H1 (cell line): ENCODE results near the gene TNFAIP2. TPM values are rescaled to one million over a fixed set of nuclear protein-coding genes. Genes with fewer than 3 reads are reported as not detected.

Source experiments
- CTCF ChIA-PET: fragments of 300-600 bp; sonication (Branson Sonifier 250); formaldehyde crosslinking; loops from one replicate; lab custom pipeline; 2021; ENCODE audit not compliant: partially characterized antibody; lab: Charles Lee
- POLR2A ChIA-PET: fragments of 300-600 bp; sonication (Branson Sonifier 250); formaldehyde crosslinking; loops from one replicate; lab custom pipeline; 2021; ENCODE audit warnings: inconsistent platforms; ENCODE audit not compliant: partially characterized antibody; lab: Charles Lee
- DNase-seq, 2 experiments: peaks; one replicate each; pipeline versions ENCODE4 v3.0.0 to v3.0.0-alpha.2; 2010 to 2022; ENCODE audit warnings: low spot score in 2 of 2, low read depth in 1 of 2, mixed read lengths in 1 of 2
- FAIRE-seq: peaks from 2 replicates; lab custom pipeline; 2011; peaks lifted over from hg19 to GRCh38; lab: Jason Lieb, UNC
- H2AFZ ChIP-seq: 2 replicates; pipeline ENCODE4 v1.8.1; 2012; ENCODE audit warnings: low read length, inconsistent platforms
- H2AK5ac ChIP-seq: 2 replicates; pipeline ENCODE4 v1.6.1; 2013; ENCODE audit warnings: low read depth, low read length
- H2BK120ac ChIP-seq: replicated peaks from 2 replicates; pipeline ENCODE3; 2013; ENCODE audit warnings: low read depth, low read length, inconsistent platforms
- H2BK12ac ChIP-seq: 2 replicates; pipeline ENCODE4 v1.6.1; 2013; ENCODE audit warnings: low read depth, low read length
- H2BK15ac ChIP-seq: 2 replicates; pipeline ENCODE4 v1.6.1; 2013; ENCODE audit warnings: low read length
- H2BK20ac ChIP-seq: 2 replicates; pipeline ENCODE4 v1.6.1; 2013; ENCODE audit warnings: low read length
- H2BK5ac ChIP-seq: 2 replicates; pipeline ENCODE4 v1.6.1; 2013; ENCODE audit warnings: low read depth, low read length
- H3K14ac ChIP-seq: 2 replicates; pipeline ENCODE4 v1.6.1; 2013; ENCODE audit warnings: inconsistent platforms; ENCODE audit not compliant: insufficient read length
- H3K18ac ChIP-seq: 2 replicates; pipeline ENCODE4 v1.6.1; 2013; ENCODE audit warnings: low read length; ENCODE audit errors: extremely low read depth
- H3K23ac ChIP-seq: 2 replicates; pipeline ENCODE4 v1.6.1; 2013; ENCODE audit warnings: inconsistent platforms; ENCODE audit not compliant: insufficient read length
- H3K23me2 ChIP-seq: 2 replicates; pipeline ENCODE4 v1.6.1; 2013; ENCODE audit warnings: low read depth, low read length
- H3K27ac ChIP-seq: 2 replicates; pipeline ENCODE4 v1.6.1; 2011; ENCODE audit warnings: low read depth, low read length, inconsistent platforms
- H3K27me3 ChIP-seq, 4 experiments: replicated peaks in 1 of 4; 1 replicate in 1 of 4; 2 replicates in 3 of 4; pipeline versions ENCODE4 v1.6.1 to v1.8.1; 2011 to 2013; ENCODE audit warnings: low read length in 3 of 4, mild to moderate bottlenecking in 3 of 4, inconsistent platforms in 2 of 4, mixed read lengths in 2 of 4, moderate library complexity in 1 of 4; ENCODE audit not compliant: control insufficient read depth in 3 of 4, insufficient read depth in 3 of 4; ENCODE audit errors: extremely low read depth in 1 of 4
- H3K36me3 ChIP-seq, 4 experiments: 2 replicates each; pipeline versions ENCODE4 v1.6.1 to v1.8.1; 2011 to 2013; ENCODE audit warnings: mild to moderate bottlenecking in 4 of 4, low read length in 3 of 4, moderate library complexity in 2 of 4, control low read depth in 1 of 4, inconsistent platforms in 1 of 4; ENCODE audit not compliant: insufficient read depth in 4 of 4, control insufficient read depth in 2 of 4
- H3K4ac ChIP-seq: replicated peaks from 2 replicates; pipeline ENCODE3; 2013; ENCODE audit warnings: low read length, low read depth, mixed read lengths, inconsistent platforms; ENCODE audit not compliant: insufficient read length
- H3K4me1 ChIP-seq, 4 experiments: replicated peaks in 1 of 4; 1 replicate in 1 of 4; 2 replicates in 3 of 4; pipeline versions ENCODE4 v1.6.1 to v1.8.1; 2011 to 2013; ENCODE audit warnings: low read length in 3 of 4, inconsistent platforms in 2 of 4, mixed read lengths in 1 of 4; ENCODE audit not compliant: insufficient read depth in 4 of 4, control insufficient read depth in 3 of 4
- H3K4me2 ChIP-seq, 2 experiments: 2 replicates each; pipeline versions ENCODE4 v1.6.1 to v1.8.1; 2011 to 2013; ENCODE audit warnings: low read depth in 2 of 2, low read length in 2 of 2, control low read depth in 1 of 2, inconsistent platforms in 1 of 2, mild to moderate bottlenecking in 1 of 2; ENCODE audit not compliant: insufficient read depth in 1 of 2
- H3K4me3 ChIP-seq, 4 experiments: fragments of 200-600, 300-600 bp in 1 of 4; sonication (generic), shearing (Covaris generic), sonication (Bioruptor Twin) in 1 of 4; 2 replicates each; pipeline versions ENCODE4 v1.5.1 to v1.8.1; 2011 to 2016; ENCODE audit warnings: low read length in 4 of 4, low read depth in 3 of 4, control low read depth in 2 of 4, inconsistent platforms in 2 of 4, mild to moderate bottlenecking in 2 of 4, mixed read lengths in 1 of 4, moderate library complexity in 1 of 4; ENCODE audit not compliant: insufficient read depth in 2 of 4; ENCODE audit errors: extremely low read depth in 1 of 4
- H3K56ac ChIP-seq: replicated peaks from 2 replicates; pipeline ENCODE3; 2013; ENCODE audit warnings: low read depth, mild to moderate bottlenecking, mixed read lengths, low read length, inconsistent platforms; ENCODE audit not compliant: insufficient read length
- H3K79me1 ChIP-seq: 2 replicates; pipeline ENCODE4 v1.6.1; 2013; ENCODE audit warnings: low read depth, low read length, control low read depth
- H3K79me2 ChIP-seq, 2 experiments: 2 replicates each; pipeline versions ENCODE4 v1.6.1 to v1.8.1; 2012 to 2013; ENCODE audit warnings: low read length in 2 of 2, mild to moderate bottlenecking in 2 of 2, inconsistent platforms in 1 of 2; ENCODE audit not compliant: insufficient read depth in 2 of 2, control insufficient read depth in 1 of 2
- H3K9ac ChIP-seq, 4 experiments: replicated peaks in 1 of 4; 1 replicate in 1 of 4; 2 replicates in 3 of 4; pipeline versions ENCODE4 v1.6.1 to v1.8.1; 2011 to 2013; ENCODE audit warnings: low read depth in 3 of 4, low read length in 3 of 4, control low read depth in 2 of 4, mild to moderate bottlenecking in 2 of 4, moderate library complexity in 2 of 4, inconsistent platforms in 1 of 4; ENCODE audit errors: extremely low read depth in 1 of 4
- H3K9me3 ChIP-seq, 2 experiments: 2 replicates each; pipeline versions ENCODE4 v1.6.1 to v1.8.1; 2012 to 2013; ENCODE audit warnings: mild to moderate bottlenecking in 2 of 2, moderate library complexity in 2 of 2, control low read depth in 1 of 2, inconsistent platforms in 1 of 2, low read depth in 1 of 2, low read length in 1 of 2, mixed read lengths in 1 of 2; ENCODE audit not compliant: insufficient read depth in 2 of 2
- H4K20me1 ChIP-seq, 2 experiments: replicated peaks in 1 of 2; 2 replicates each; pipeline versions ENCODE3 to v1.8.1; 2011 to 2013; ENCODE audit warnings: inconsistent platforms in 2 of 2, low read length in 2 of 2, mild to moderate bottlenecking in 1 of 2; ENCODE audit not compliant: insufficient read depth in 2 of 2, control insufficient read depth in 1 of 2
- H4K5ac ChIP-seq: 2 replicates; pipeline ENCODE4 v1.6.1; 2013; ENCODE audit warnings: low read length, low read depth, mixed read lengths, inconsistent platforms; ENCODE audit not compliant: insufficient read length
- H4K8ac ChIP-seq: 2 replicates; pipeline ENCODE4 v1.8.0; 2013; ENCODE audit warnings: mild to moderate bottlenecking, moderate library complexity, low read length, inconsistent platforms; ENCODE audit not compliant: insufficient read depth; ENCODE audit errors: extremely low read depth
- H4K91ac ChIP-seq: replicated peaks from 2 replicates; pipeline ENCODE3; 2013; ENCODE audit warnings: low read length, mixed read lengths, inconsistent platforms; ENCODE audit not compliant: insufficient read length
- CREB1 ChIP-seq: IDR thresholded peaks from 2 replicates; pipeline ENCODE4 v1.6.1; 2012; ENCODE audit warnings: inconsistent platforms
- CTBP2 ChIP-seq: IDR thresholded peaks from 2 replicates; pipeline ENCODE4 v1.7.0; 2011; ENCODE audit warnings: borderline replicate concordance, mild to moderate bottlenecking, moderate library complexity, mixed read lengths, low read length; ENCODE audit not compliant: insufficient read depth, insufficient read length
- EP300 ChIP-seq, 2 experiments: IDR thresholded peaks; 1 replicate in 1 of 2; 2 replicates in 1 of 2; pipeline ENCODE4 v1.6.1; 2011 to 2012; ENCODE audit warnings: low read depth in 2 of 2, low read length in 2 of 2, mild to moderate bottlenecking in 2 of 2, borderline replicate concordance in 1 of 2, inconsistent platforms in 1 of 2, moderate library complexity in 1 of 2
- PHF8 ChIP-seq: fragments of 200-600 bp; sonication (generic); conservative IDR thresholded peaks from 2 replicates; pipeline ENCODE4 v1.7.1; 2012; ENCODE audit warnings: low read depth, mild to moderate bottlenecking, inconsistent platforms, low read length, moderate library complexity
- POLR2AphosphoS5 ChIP-seq: IDR thresholded peaks from 2 replicates; pipeline ENCODE4 v1.6.1; 2011; ENCODE audit warnings: low read depth, low read length
- RXRA ChIP-seq: IDR thresholded peaks from 2 replicates; pipeline ENCODE4 v1.6.1; 2011; ENCODE audit warnings: low read depth, mild to moderate bottlenecking, low read length, moderate library complexity; ENCODE audit not compliant: insufficient read depth
- SP4 ChIP-seq: IDR thresholded peaks from 2 replicates; pipeline ENCODE4 v1.6.1; 2012; ENCODE audit warnings: low read length, inconsistent platforms
- TCF12 ChIP-seq: IDR thresholded peaks from 2 replicates; pipeline ENCODE4 v1.6.1; 2011; ENCODE audit warnings: low read depth, mild to moderate bottlenecking, low read length
- YY1 ChIP-seq: IDR thresholded peaks from 2 replicates; pipeline ENCODE4 v1.6.1; 2011; ENCODE audit warnings: low read depth, mild to moderate bottlenecking, low read length
- whole genome bisulfite sequencing, 2 experiments: shearing (Covaris generic) in 1 of 2; methylation state at CpG; one replicate each; pipeline versions ENCODE4 v1.1.6 to v1.1.7; 2013 to 2015; ENCODE audit warnings: low lambda C conversion rate in 2 of 2, mixed read lengths in 2 of 2, inconsistent platforms in 1 of 2, low coverage in 1 of 2, missing lambda C conversion rate in 1 of 2; ENCODE audit not compliant: insufficient replicate concordance in 2 of 2, insufficient coverage in 1 of 2, insufficient read length in 1 of 2; ENCODE audit errors: extremely low coverage in 1 of 2, missing lambda C conversion rate in 1 of 2; 5-methylcytosine and 5-hydroxymethylcytosine counted together
- polyA plus RNA-seq, 7 experiments: library from polyadenylated mRNA; depleted of rRNA in 3 of 7; stranded (reverse) in 5 of 7; unstranded in 2 of 7; fragments of >200 nt in 5 of 7; fragments of 200-250 nt in 2 of 7; gene quantifications; 1 replicate in 5 of 7; 2 replicates in 1 of 7; 4 replicates in 1 of 7; pipeline versions ENCODE4 v1.2.1 to v1.2.3, GENCODE V29; 2011 to 2013; ENCODE audit warnings: missing spikeins in 2 of 7, mixed read lengths in 2 of 7
- total RNA-seq: library from RNA; stranded (reverse); fragmentation: NEBNext Ultra II Directional; extraction: Animal tissue kit (Norgen Biotek cat#: 25700); gene quantifications from 2 replicates; pipeline ENCODE4 v1.2.1, GENCODE V29; 2021

Gene TNFAIP2
- total and polyA plus RNA-seq, 2 of the 8 experiments (the other 6 are each of a cell fraction or from before 2014, with no cell fraction given) = 28.3 to 34.5 TPM

DNA sequence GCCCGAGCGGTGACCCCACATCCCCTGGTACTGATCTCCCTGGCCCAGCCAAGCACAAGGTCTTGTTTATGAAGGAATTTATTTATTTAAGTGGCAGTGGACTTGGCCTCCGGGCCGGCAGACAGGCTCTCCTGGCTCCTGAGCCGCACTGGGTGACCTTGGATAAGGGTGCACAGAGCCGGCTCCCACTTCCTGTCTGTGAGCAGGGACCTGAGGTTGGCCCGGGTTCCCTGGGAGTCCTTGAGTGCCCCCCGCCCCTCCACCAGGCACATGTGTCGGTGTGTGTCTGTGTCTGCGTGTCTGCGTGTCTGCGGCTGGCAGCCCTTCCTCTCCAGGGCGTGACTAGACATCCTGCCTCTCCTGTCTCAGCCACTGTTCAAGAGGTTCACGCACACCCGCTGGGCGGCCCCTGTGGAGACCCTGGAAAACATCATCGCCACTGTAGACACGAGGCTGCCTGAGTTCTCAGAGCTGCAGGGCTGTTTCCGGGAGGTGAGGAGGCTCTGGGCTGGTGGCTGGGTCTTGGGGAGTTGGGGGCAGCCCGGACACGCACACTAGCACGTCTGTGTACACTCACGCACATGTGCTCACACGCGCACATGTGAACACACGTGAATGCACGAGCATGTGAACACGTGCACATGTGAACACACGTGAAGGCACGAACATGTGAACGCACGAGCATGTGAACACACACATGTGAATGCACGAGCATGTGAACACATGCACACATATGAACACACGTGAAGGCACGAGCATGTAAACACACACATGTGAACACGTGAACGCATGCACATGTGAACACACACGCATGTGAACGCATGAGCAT, 9.3 kb downstream of the TNFAIP2 start:
- no peak overlapping the region for H4K91ac ChIP-seq
- peaks cover 0 to 11% of the 10 kb centered on the region in 2 experiments for H4K20me1 ChIP-seq
- no peaks in the 10 kb centered on the region for H3K79me2 ChIP-seq
- H3K23ac ChIP-seq = no peak overlapping the region
- H3K27ac ChIP-seq = 0 out of 2 replicates have a peak overlapping the region, but pooled peaks have one; percentile 38
- no peak overlapping the region for H3K4ac ChIP-seq
- H2BK5ac ChIP-seq = peak overlapping the region; percentile 55; the same call in 1 of the 2 replicates
- no peak overlapping the region for H2BK20ac ChIP-seq
- H4K8ac ChIP-seq = no peak overlapping the region; the same call in 1 of the 2 replicates
- H3K56ac ChIP-seq = no peak overlapping the region
- ChIA-PET POLR2A (no interaction called here), CTCF (interaction anchor here (1.1 to 18.4 kb wide), 5 partner anchors 8 to 160 kb away, joined by 4 to 276 read pairs (median 15); partner anchors contain the start of gene TNFAIP2)
- H4K5ac ChIP-seq = no peak overlapping the region
- peak; percentile 36 for FAIRE-seq
- no peak overlapping the region for H3K14ac ChIP-seq
- H2BK12ac ChIP-seq = no peak overlapping the region
- no peak overlapping the region for H2BK120ac ChIP-seq
- H3K9me3 ChIP-seq = no peaks in the 10 kb centered on the region
- H3K4me3 ChIP-seq = no peak overlapping the region
- no peak overlapping the region for H3K18ac ChIP-seq
- no peaks in the 10 kb centered on the region for H3K79me1 ChIP-seq
- H3K4me2 ChIP-seq = no peak overlapping the region
- H3K4me1 ChIP-seq = peaks cover 0 to 4% (median 1%) of the 10 kb centered on the region in 4 experiments; a peak in 4 of 7 replicates
- WGBS, 2 experiments = 87% methylated on average over 37 of the region's 39 CpGs; no CpG with 5 or more reads in 1 of the 2 experiments
- H2BK15ac ChIP-seq = no peak overlapping the region
- H2AK5ac ChIP-seq = peak overlapping the region; percentile 54; the same call in 1 of the 2 replicates
- TF ChIP-seq SP4 = no peak
- no peak for TF ChIP-seq PHF8
- no peak for TF ChIP-seq EP300 (IDR thresholded peaks at IDR 0.05; ENCODE audit: borderline replicate concordance in 1 of 2, low read depth in 2 of 2, low read length in 2 of 2)
- no peak for TF ChIP-seq YY1
- no peak for TF ChIP-seq CREB1
- no peak for TF ChIP-seq CTBP2
- no peak for TF ChIP-seq TCF12
- no peak for TF ChIP-seq POLR2AphosphoS5
- TF ChIP-seq RXRA = no peak
- no peak overlapping the region for H2AFZ ChIP-seq
- H3K27me3 ChIP-seq = peaks cover 0 to 9% (median 6%) of the 10 kb centered on the region in 4 experiments; a peak in 6 of 7 replicates
- no peak for DNase-seq
- H3K9ac ChIP-seq = no peak overlapping the region
- peaks cover 5% of the 10 kb centered on the region; the same call in 1 of the 2 replicates for H3K23me2 ChIP-seq
- H3K36me3 ChIP-seq = peaks cover 3 to 14% (median 7%) of the 10 kb centered on the region in 4 experiments; a peak in 6 of 8 replicates
